B cell (primary cell): ENCODE results near the gene PRR18. TPM values are rescaled to one million over a fixed set of nuclear protein-coding genes. Genes with fewer than 3 reads are reported as not detected.

ENCODE experiments used
- polyA plus RNA-seq: library from polyadenylated mRNA; depleted of rRNA; stranded (reverse); fragments of >200 nt; gene quantifications from 2 replicates; pipeline ENCODE4 v1.2.3, GENCODE V29; 2012
- total RNA-seq, 2 donors: library from RNA; stranded (reverse); fragments of 120-200 nt in 1 of 2; gene quantifications; 1 replicate in 1 of 2; 2 replicates in 1 of 2; pipeline versions ENCODE4 v1.2.3 to v1.2.4, GENCODE V29; 2013 to 2022

The PRR18 gene
- total and polyA plus RNA-seq, 2 donors (not counting 1 experiment from before 2014, with no cell fraction given): not detected

Other genes starting within 250 kb of the PRR18 start
- not detected in 2 replicates for gene TBXT, start 140.5 kb downstream of the PRR18 start, total RNA-seq
- gene TBXT, start 140.5 kb downstream of the PRR18 start, polyA plus RNA-seq: 0.63 TPM in 1 of 2 replicates, not detected in the other
- 52.0 and 59.0 TPM in 2 replicates for gene SFT2D1, start 34.2 kb upstream of the PRR18 start, total RNA-seq
- 38.2 and 53.8 TPM in 2 replicates for gene SFT2D1, start 34.2 kb upstream of the PRR18 start, polyA plus RNA-seq
- 19.6 and 23.9 TPM in 2 replicates for gene MPC1, start 74.5 kb upstream of the PRR18 start, total RNA-seq
- 17.5 and 19.8 TPM in 2 replicates for gene MPC1, start 74.5 kb upstream of the PRR18 start, polyA plus RNA-seq